NB4 (cell line): ENCODE data around the gene PTGS2.
"Not testable (repeated sequence)": the region's sequence is repeated elsewhere in the genome, so short reads cannot be mapped to it uniquely, and the experiment has no call there.

ENCODE experiments used
- DNase-seq: peaks from one replicate; pipeline ENCODE4 v3.0.0; 2010; ENCODE audit warnings: low read depth
- H3K4me3 ChIP-seq: one replicate; pipeline ENCODE4 v1.5.1; 2011; ENCODE audit warnings: mild to moderate bottlenecking, low read depth, low read length, moderate library complexity
- MAX ChIP-seq: IDR thresholded peaks from 2 replicates; pipeline ENCODE4 v1.6.1; 2011; ENCODE audit warnings: low read depth, low read length
- MYC ChIP-seq: IDR thresholded peaks from 2 replicates; pipeline ENCODE4 v1.6.1; 2011; ENCODE audit warnings: low read depth, low read length
- POLR2A ChIP-seq: IDR thresholded peaks from 2 replicates; pipeline ENCODE4 v1.6.1; 2011; ENCODE audit warnings: mild to moderate bottlenecking; ENCODE audit not compliant: insufficient read length; ENCODE audit errors: extremely low read depth
- TF ChIP-seq, protein P1 (sequence below): IDR thresholded peaks from one replicate; pipeline ENCODE4 v1.5.1; 2012; ENCODE audit warnings: low read depth, low read length

The PTGS2 gene

DNA sequence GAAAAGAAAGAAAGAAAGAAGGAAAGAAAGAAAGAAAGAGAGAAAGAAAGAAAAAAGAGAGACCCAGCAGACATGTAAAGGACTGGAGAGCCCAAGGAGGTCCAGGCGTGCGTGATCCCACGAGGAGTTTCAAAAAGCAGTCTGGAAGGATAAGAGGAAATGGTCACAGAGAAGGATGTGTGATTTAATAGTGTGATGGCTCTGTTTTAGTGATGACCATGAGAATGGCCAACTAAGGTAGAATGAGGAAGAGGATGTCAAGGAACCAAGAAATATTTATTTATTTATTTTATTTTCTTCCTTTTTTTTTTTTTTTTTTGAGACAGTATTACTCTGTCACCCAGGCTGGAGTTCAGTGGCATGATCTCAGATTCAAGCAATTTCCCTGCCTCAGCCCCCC lies 25.5 kb downstream of the PTGS2 start:
- H3K4me3 ChIP-seq: no peak overlapping the region
- TF ChIP-seq MAX (no peak), POLR2A (no peak), MYC (no peak)
- TF ChIP-seq, protein P1, sequence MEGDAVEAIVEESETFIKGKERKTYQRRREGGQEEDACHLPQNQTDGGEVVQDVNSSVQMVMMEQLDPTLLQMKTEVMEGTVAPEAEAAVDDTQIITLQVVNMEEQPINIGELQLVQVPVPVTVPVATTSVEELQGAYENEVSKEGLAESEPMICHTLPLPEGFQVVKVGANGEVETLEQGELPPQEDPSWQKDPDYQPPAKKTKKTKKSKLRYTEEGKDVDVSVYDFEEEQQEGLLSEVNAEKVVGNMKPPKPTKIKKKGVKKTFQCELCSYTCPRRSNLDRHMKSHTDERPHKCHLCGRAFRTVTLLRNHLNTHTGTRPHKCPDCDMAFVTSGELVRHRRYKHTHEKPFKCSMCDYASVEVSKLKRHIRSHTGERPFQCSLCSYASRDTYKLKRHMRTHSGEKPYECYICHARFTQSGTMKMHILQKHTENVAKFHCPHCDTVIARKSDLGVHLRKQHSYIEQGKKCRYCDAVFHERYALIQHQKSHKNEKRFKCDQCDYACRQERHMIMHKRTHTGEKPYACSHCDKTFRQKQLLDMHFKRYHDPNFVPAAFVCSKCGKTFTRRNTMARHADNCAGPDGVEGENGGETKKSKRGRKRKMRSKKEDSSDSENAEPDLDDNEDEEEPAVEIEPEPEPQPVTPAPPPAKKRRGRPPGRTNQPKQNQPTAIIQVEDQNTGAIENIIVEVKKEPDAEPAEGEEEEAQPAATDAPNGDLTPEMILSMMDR: no peak
- no peak for DNase-seq

DNA sequence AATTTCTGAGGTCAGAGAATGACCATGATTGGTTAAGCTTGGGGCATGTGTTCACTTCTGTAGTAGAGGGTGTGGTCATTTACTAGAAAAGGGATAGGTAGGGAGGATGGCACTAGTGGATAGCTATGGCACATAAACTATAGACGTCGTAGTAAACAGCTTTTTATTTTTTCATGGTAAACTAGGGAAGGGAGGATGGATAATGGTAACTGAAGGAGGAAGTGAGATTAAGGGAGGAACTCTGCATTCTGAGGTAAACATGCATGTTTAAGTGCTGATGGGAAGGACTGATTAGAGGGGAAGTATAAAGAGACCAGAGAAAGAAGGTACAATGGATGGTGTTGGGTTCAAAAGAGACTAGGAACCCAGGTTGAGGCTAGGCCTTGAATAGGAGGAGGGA lies 26.9 kb downstream of the PTGS2 start:
- no peak for DNase-seq

GRCh38 chr1:186648613-186649012 lies 31.6 kb downstream of the PTGS2 start:
- H3K4me3 ChIP-seq: no peak overlapping the region
- TF ChIP-seq MAX (no peak), MYC (no peak)
- DNase-seq: no peak

More for the DNA sequence above, 26.9 kb downstream of the PTGS2 start:
- no peak for TF ChIP-seq MYC
- no peak for TF ChIP-seq MAX
- TF ChIP-seq POLR2A: no peak
- TF ChIP-seq, protein P1: no peak
- no peak overlapping the region for H3K4me3 ChIP-seq

DNA sequence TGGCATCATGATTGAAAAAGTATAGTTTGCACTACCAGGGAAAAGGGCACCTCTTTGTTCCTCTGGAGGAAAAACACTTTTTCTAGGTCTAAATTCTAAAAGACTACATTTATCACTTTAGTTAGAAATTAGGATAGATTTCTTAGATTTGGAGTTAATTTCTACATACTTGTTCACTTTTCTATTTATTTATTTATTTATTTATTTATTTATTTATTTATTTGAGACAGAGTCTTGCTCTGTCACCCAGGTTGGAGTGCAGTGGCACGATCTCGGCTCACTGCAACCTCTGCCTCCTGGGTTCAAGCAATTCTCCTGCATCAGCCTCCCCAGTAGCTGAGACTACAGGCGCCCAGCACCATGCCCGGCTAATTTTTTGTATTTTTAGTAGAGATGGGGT lies 32.2 kb downstream of the PTGS2 start:
- not testable (repeated sequence) for H3K4me3 ChIP-seq, DNase-seq

GRCh38 chr1:186643614-186644013 lies 36.6 kb downstream of the PTGS2 start:
- no peak for TF ChIP-seq MAX
- TF ChIP-seq, protein P1: no peak
- no peak for TF ChIP-seq POLR2A
- TF ChIP-seq MYC: no peak
- H3K4me3 ChIP-seq: no peak overlapping the region
- peak; percentile 15 for DNase-seq

GRCh38 chr1:186637567-186637966 lies 42.7 kb downstream of the PTGS2 start:
- H3K4me3 ChIP-seq: not testable (repeated sequence)

GRCh38 chr1:186636786-186637185 lies 43.4 kb downstream of the PTGS2 start:
- H3K4me3 ChIP-seq: no peak overlapping the region
- no peak for DNase-seq
- no peak for TF ChIP-seq MAX
- TF ChIP-seq POLR2A: no peak
- TF ChIP-seq, protein P1: no peak
- no peak for TF ChIP-seq MYC

More at GRCh38 chr1:186637567-186637966, 42.7 kb downstream of the PTGS2 start:
- not testable (repeated sequence) for DNase-seq
